Astrocyte (in vitro differentiated cells and primary cell): Measurements from ENCODE around the gene FSTL4. TPM values are rescaled to one million over a fixed set of nuclear protein-coding genes. Genes with fewer than 3 reads are reported as not detected.
"Not testable (repeated sequence)": the region's sequence is repeated elsewhere in the genome, so short reads cannot be mapped to it uniquely, and the experiment has no call there.

Source experiments
- DNase-seq: peaks from one replicate; pipeline ENCODE4 v3.0.0-alpha.2; 2010; ENCODE audit warnings: low read depth
- FAIRE-seq: peaks from 2 replicates; lab custom pipeline; 2011; peaks lifted over from hg19 to GRCh38; lab: Jason Lieb, UNC
- H2AFZ ChIP-seq: 2 replicates; pipeline ENCODE4 v1.6.0; 2012; ENCODE audit warnings: low read depth, low read length, inconsistent platforms
- H3K27ac ChIP-seq: 2 replicates; pipeline ENCODE4 v1.5.1; 2011; ENCODE audit warnings: low read depth, low read length, inconsistent platforms
- H3K27me3 ChIP-seq: 2 replicates; pipeline ENCODE4 v1.6.0; 2011; ENCODE audit warnings: low read length, inconsistent platforms; ENCODE audit not compliant: insufficient read depth
- H3K36me3 ChIP-seq: 2 replicates; pipeline ENCODE4 v1.5.1; 2011; ENCODE audit warnings: low read length, inconsistent platforms; ENCODE audit not compliant: insufficient read depth
- H3K4me1 ChIP-seq: 2 replicates; pipeline ENCODE4 v1.5.1; 2011; ENCODE audit warnings: low read length, inconsistent platforms; ENCODE audit not compliant: insufficient read depth
- H3K4me2 ChIP-seq: 2 replicates; pipeline ENCODE4 v1.6.0; 2012; ENCODE audit warnings: low read length, inconsistent platforms
- H3K4me3 ChIP-seq: 2 replicates; pipeline ENCODE4 v1.5.1; 2011; ENCODE audit warnings: low read depth, mild to moderate bottlenecking, low read length, inconsistent platforms; ENCODE audit not compliant: insufficient read depth
- H3K79me2 ChIP-seq: 2 replicates; pipeline ENCODE4 v1.6.0; 2012; ENCODE audit warnings: mild to moderate bottlenecking, low read length, inconsistent platforms; ENCODE audit not compliant: insufficient read depth
- H3K9ac ChIP-seq: 2 replicates; pipeline ENCODE4 v1.6.0; 2012; ENCODE audit warnings: mild to moderate bottlenecking, low read length, inconsistent platforms
- H3K9me3 ChIP-seq: 2 replicates; pipeline ENCODE4 v1.5.1; 2012; ENCODE audit warnings: low read depth, mild to moderate bottlenecking, low read length, inconsistent platforms; ENCODE audit not compliant: insufficient read depth
- H4K20me1 ChIP-seq: 2 replicates; pipeline ENCODE4 v1.6.0; 2012; ENCODE audit warnings: low read length, inconsistent platforms; ENCODE audit not compliant: insufficient read depth
- H3K27ac Mint-ChIP-seq: one replicate; pipeline ENCODE4 v1.8.0; 2021; ENCODE audit warnings: mild to moderate bottlenecking, mixed read lengths; ENCODE audit not compliant: unreplicated experiment
- H3K27me3 Mint-ChIP-seq: one replicate; pipeline ENCODE4 v1.8.0; 2021; ENCODE audit warnings: low read depth, mixed read lengths; ENCODE audit not compliant: unreplicated experiment
- H3K36me3 Mint-ChIP-seq: one replicate; pipeline ENCODE4 v1.8.0; 2021; ENCODE audit warnings: low read depth, mixed read lengths; ENCODE audit not compliant: unreplicated experiment
- H3K4me1 Mint-ChIP-seq: one replicate; pipeline ENCODE4 v1.8.0; 2021; ENCODE audit warnings: low read depth, mixed read lengths; ENCODE audit not compliant: unreplicated experiment
- H3K4me3 Mint-ChIP-seq: one replicate; pipeline ENCODE4 v1.8.0; 2021; ENCODE audit warnings: mild to moderate bottlenecking, moderate library complexity, mixed read lengths; ENCODE audit not compliant: unreplicated experiment
- H3K9me3 Mint-ChIP-seq: one replicate; pipeline ENCODE4 v1.8.0; 2021; ENCODE audit warnings: mild to moderate bottlenecking, mixed read lengths; ENCODE audit not compliant: unreplicated experiment
- CTCF ChIP-seq: IDR thresholded peaks from 2 replicates; pipeline ENCODE4 v1.5.1; 2011; ENCODE audit warnings: low read depth, mild to moderate bottlenecking, inconsistent platforms, low read length, moderate library complexity; ENCODE audit not compliant: insufficient read depth
- EZH2 ChIP-seq: IDR thresholded peaks from 2 replicates; pipeline ENCODE4 v1.6.1; 2012; ENCODE audit warnings: mild to moderate bottlenecking, low read length, inconsistent platforms; ENCODE audit not compliant: insufficient read depth
- total RNA-seq: library from RNA; stranded (reverse); gene quantifications from 2 replicates; pipeline ENCODE4 v1.2.1, GENCODE V29; 2021

FSTL4 gene
- total RNA-seq, 1 donor from 2014 or later, result not detected

DNA sequence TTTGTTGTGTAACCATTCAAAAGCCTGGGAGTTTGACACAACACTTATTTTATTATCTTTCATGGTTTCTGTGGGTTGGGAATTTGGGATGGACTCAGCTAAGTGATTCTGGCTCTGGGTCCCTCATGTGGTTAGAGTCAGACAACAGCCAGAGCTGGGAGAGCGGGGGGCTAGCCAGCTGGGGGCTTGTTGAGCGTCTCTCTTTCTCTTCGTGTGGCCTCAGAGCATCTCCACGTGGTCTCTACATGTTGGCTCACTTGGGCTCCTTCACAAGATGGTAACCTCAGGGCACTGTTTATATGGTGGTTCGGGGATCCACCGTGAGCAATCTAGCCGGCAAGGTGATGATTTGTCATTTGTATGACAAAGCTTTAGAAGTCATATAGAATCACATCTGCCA lies 73.6 kb downstream of the FSTL4 start:
- Mint-ChIP-seq H3K4me3 (no peak overlapping the region), H3K27me3 (peaks cover 16% of the 10 kb centered on the region), H3K4me1 (peaks cover 1% of the 10 kb centered on the region), H3K36me3 (no peaks in the 10 kb centered on the region), H3K27ac (no peak overlapping the region), H3K9me3 (no peaks in the 10 kb centered on the region)
- H4K20me1 ChIP-seq, result no peaks in the 10 kb centered on the region
- no peak overlapping the region for H3K4me3 ChIP-seq
- TF ChIP-seq CTCF, result no peak
- no peak for TF ChIP-seq EZH2
- H3K27ac ChIP-seq, result no peak overlapping the region
- no peak for DNase-seq
- no peak overlapping the region for H3K9ac ChIP-seq
- H3K79me2 ChIP-seq, result no peaks in the 10 kb centered on the region
- no peaks in the 10 kb centered on the region for H3K27me3 ChIP-seq
- FAIRE-seq, result no peak
- H2AFZ ChIP-seq, result no peak overlapping the region
- H3K9me3 ChIP-seq, result no peaks in the 10 kb centered on the region
- no peaks in the 10 kb centered on the region for H3K36me3 ChIP-seq
- H3K4me2 ChIP-seq, result no peak overlapping the region
- H3K4me1 ChIP-seq, result no peaks in the 10 kb centered on the region

GRCh38 chr5:133535241-133535929 lies 77.0 kb downstream of the FSTL4 start:
- not testable (repeated sequence) for H3K9me3 Mint-ChIP-seq, H3K4me1 Mint-ChIP-seq, H3K4me2 ChIP-seq, FAIRE-seq, H3K4me1 ChIP-seq, H4K20me1 ChIP-seq, H3K79me2 ChIP-seq, H3K9ac ChIP-seq, H3K4me3 ChIP-seq, H3K27ac ChIP-seq, H3K4me3 Mint-ChIP-seq, H3K27ac Mint-ChIP-seq, H3K36me3 Mint-ChIP-seq, H3K36me3 ChIP-seq, H3K27me3 ChIP-seq, H3K9me3 ChIP-seq, H2AFZ ChIP-seq, DNase-seq
- H3K27me3 Mint-ChIP-seq, result peaks cover 12% of the 10 kb centered on the region

- Mint-ChIP-seq H3K27ac (no peak overlapping the region), H3K9me3 (no peaks in the 10 kb centered on the region), H3K36me3 (no peaks in the 10 kb centered on the region), H3K4me1 (peaks cover 10% of the 10 kb centered on the region), H3K27me3 (peaks cover 12% of the 10 kb centered on the region), H3K4me3 (no peak overlapping the region)
- Histone ChIP-seq H3K4me3 (no peak overlapping the region), H3K4me1 (no peaks in the 10 kb centered on the region), H2AFZ (no peak overlapping the region), H4K20me1 (no peaks in the 10 kb centered on the region), H3K36me3 (no peaks in the 10 kb centered on the region), H3K27ac (no peak overlapping the region), H3K4me2 (no peak overlapping the region), H3K27me3 (no peaks in the 10 kb centered on the region), H3K79me2 (no peaks in the 10 kb centered on the region), H3K9me3 (no peaks in the 10 kb centered on the region), H3K9ac (no peak overlapping the region)
- no peak for FAIRE-seq
- TF ChIP-seq CTCF (no peak), EZH2 (no peak)
- no peak for DNase-seq
These were observed 77.8 kb downstream of the FSTL4 start for GRCh38 chr5:133534566-133534965.
